BLaER1 (cell line): Measurements from ENCODE around the gene PPP1R14B.

Experiments used
- H3K27ac ChIP-seq: shearing (Covaris generic); formaldehyde crosslinking; 2 replicates; pipeline ENCODE4 v1.8.1; 2022
- H3K27me3 ChIP-seq: shearing (Covaris generic); formaldehyde crosslinking; 2 replicates; pipeline ENCODE4 v1.8.1; 2022
- H3K36me3 ChIP-seq: shearing (Covaris generic); formaldehyde crosslinking; 2 replicates; pipeline ENCODE4 v1.8.1; 2022
- H3K4me1 ChIP-seq: shearing (Covaris generic); formaldehyde crosslinking; 2 replicates; pipeline ENCODE4 v1.8.1; 2022
- H3K4me2 ChIP-seq: shearing (Covaris generic); formaldehyde crosslinking; 2 replicates; pipeline ENCODE4 v1.8.1; 2022
- H3K4me3 ChIP-seq: shearing (Covaris generic); formaldehyde crosslinking; 2 replicates; pipeline ENCODE4 v1.8.1; 2022
- H3K9ac ChIP-seq: shearing (Covaris generic); formaldehyde crosslinking; 2 replicates; pipeline ENCODE4 v1.8.1; 2022
- H3K9me3 ChIP-seq: shearing (Covaris generic); formaldehyde crosslinking; 2 replicates; pipeline ENCODE4 v1.8.1; 2022
- H4K20me1 ChIP-seq: shearing (Covaris generic); formaldehyde crosslinking; 2 replicates; pipeline ENCODE4 v1.8.1; 2022
- Cebpa-rat ChIP-seq: shearing (Covaris generic); IDR thresholded peaks from 2 replicates; pipeline ENCODE4 v1.8.1; 2022

The PPP1R14B gene

GRCh38 chr11:64260147-64260708 is 13.5 kb upstream of the PPP1R14B start:
- Histone ChIP-seq H3K4me3 (no peak overlapping the region), H3K9me3 (no peaks in the 10 kb centered on the region), H3K9ac (no peak overlapping the region), H3K36me3 (peaks cover 92% of the 10 kb centered on the region), H3K4me2 (no peak overlapping the region), H3K27ac (no peak overlapping the region), H3K27me3 (no peaks in the 10 kb centered on the region), H4K20me1 (no peaks in the 10 kb centered on the region; the same call in 1 of the 2 replicates), H3K4me1 (peaks cover 26% of the 10 kb centered on the region)
- TF ChIP-seq Cebpa-rat = no peak

GRCh38 chr11:64259533-64260067 is 12.9 kb upstream of the PPP1R14B start:
- no peak for TF ChIP-seq Cebpa-rat
- no peak overlapping the region for H3K4me2 ChIP-seq
- H3K4me1 ChIP-seq = peaks cover 20% of the 10 kb centered on the region
- H3K27me3 ChIP-seq = no peaks in the 10 kb centered on the region
- H3K27ac ChIP-seq = no peak overlapping the region
- peaks cover 96% of the 10 kb centered on the region for H3K36me3 ChIP-seq
- H4K20me1 ChIP-seq = peaks cover 5% of the 10 kb centered on the region; the same call in 1 of the 2 replicates
- H3K9ac ChIP-seq = no peak overlapping the region
- no peaks in the 10 kb centered on the region for H3K9me3 ChIP-seq
- H3K4me3 ChIP-seq = no peak overlapping the region

GRCh38 chr11:64258946-64259532 is 12.3 kb upstream of the PPP1R14B start:
- Histone ChIP-seq H3K9me3 (no peaks in the 10 kb centered on the region), H3K9ac (no peak overlapping the region), H3K27ac (no peak overlapping the region), H3K36me3 (peaks cover 98% of the 10 kb centered on the region), H3K4me2 (no peak overlapping the region), H3K27me3 (no peaks in the 10 kb centered on the region), H4K20me1 (peaks cover 11% of the 10 kb centered on the region), H3K4me1 (peaks cover 19% of the 10 kb centered on the region), H3K4me3 (no peak overlapping the region)
- TF ChIP-seq Cebpa-rat = no peak

DNA sequence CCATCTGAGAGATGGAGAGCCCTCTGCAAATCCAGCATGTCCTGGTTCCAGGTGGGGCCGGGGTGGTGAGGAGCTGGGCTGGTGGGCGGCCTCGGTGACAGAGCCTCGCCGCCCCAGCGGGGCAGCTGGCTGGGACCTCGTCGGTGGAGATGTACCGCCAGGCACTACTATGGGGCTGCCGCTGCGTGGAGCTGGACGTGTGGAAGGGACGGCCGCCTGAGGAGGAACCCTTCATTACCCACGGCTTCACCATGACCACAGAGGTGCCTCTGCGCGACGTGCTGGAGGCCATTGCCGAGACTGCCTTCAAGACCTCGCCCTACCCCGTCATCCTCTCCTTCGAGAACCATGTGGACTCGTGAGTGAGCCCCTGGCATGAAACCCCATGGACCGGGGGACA is 11.6 kb upstream of the PPP1R14B start:
- Histone ChIP-seq H3K4me2 (no peak overlapping the region), H3K4me1 (peaks cover 19% of the 10 kb centered on the region), H4K20me1 (peaks cover 18% of the 10 kb centered on the region), H3K36me3 (peaks cover 92% of the 10 kb centered on the region), H3K9ac (no peak overlapping the region), H3K27me3 (no peaks in the 10 kb centered on the region), H3K9me3 (no peaks in the 10 kb centered on the region), H3K27ac (no peak overlapping the region), H3K4me3 (no peak overlapping the region)
- no peak for TF ChIP-seq Cebpa-rat

- no peak overlapping the region for H3K4me2 ChIP-seq
- H3K4me3 ChIP-seq = no peak overlapping the region
- H3K9ac ChIP-seq = no peak overlapping the region
- H3K27me3 ChIP-seq = no peaks in the 10 kb centered on the region
- no peak for TF ChIP-seq Cebpa-rat
- no peaks in the 10 kb centered on the region for H3K9me3 ChIP-seq
- H3K4me1 ChIP-seq = peaks cover 28% of the 10 kb centered on the region
- H4K20me1 ChIP-seq = peaks cover 33% of the 10 kb centered on the region
- no peak overlapping the region for H3K27ac ChIP-seq
- H3K36me3 ChIP-seq = peaks cover 71% of the 10 kb centered on the region
These were observed 9.6 kb upstream of the PPP1R14B start for GRCh38 chr11:64256300-64256699.

- Histone ChIP-seq H3K4me2 (no peak overlapping the region), H3K9ac (no peak overlapping the region), H3K27me3 (no peaks in the 10 kb centered on the region), H3K4me1 (peaks cover 35% of the 10 kb centered on the region), H3K36me3 (peaks cover 65% of the 10 kb centered on the region), H3K9me3 (no peaks in the 10 kb centered on the region), H3K27ac (no peak overlapping the region), H3K4me3 (no peak overlapping the region), H4K20me1 (peaks cover 33% of the 10 kb centered on the region)
- TF ChIP-seq Cebpa-rat = no peak
These were observed 8.7 kb upstream of the PPP1R14B start for GRCh38 chr11:64255135-64256128.

- peak overlapping the region; percentile 86; the same call in 1 of the 2 replicates for H3K9ac ChIP-seq
- no peaks in the 10 kb centered on the region for H3K27me3 ChIP-seq
- peaks cover 54% of the 10 kb centered on the region for H3K36me3 ChIP-seq
- no peak for TF ChIP-seq Cebpa-rat
- peak overlapping the region; percentile 45; the same call in 1 of the 2 replicates for H3K27ac ChIP-seq
- H3K4me2 ChIP-seq = peak overlapping the region; percentile 97
- no peak overlapping the region for H3K4me3 ChIP-seq
- H4K20me1 ChIP-seq = peaks cover 33% of the 10 kb centered on the region
- peaks cover 46% of the 10 kb centered on the region for H3K4me1 ChIP-seq
- no peaks in the 10 kb centered on the region for H3K9me3 ChIP-seq
These were observed 7.6 kb upstream of the PPP1R14B start for GRCh38 chr11:64254326-64254725.

DNA sequence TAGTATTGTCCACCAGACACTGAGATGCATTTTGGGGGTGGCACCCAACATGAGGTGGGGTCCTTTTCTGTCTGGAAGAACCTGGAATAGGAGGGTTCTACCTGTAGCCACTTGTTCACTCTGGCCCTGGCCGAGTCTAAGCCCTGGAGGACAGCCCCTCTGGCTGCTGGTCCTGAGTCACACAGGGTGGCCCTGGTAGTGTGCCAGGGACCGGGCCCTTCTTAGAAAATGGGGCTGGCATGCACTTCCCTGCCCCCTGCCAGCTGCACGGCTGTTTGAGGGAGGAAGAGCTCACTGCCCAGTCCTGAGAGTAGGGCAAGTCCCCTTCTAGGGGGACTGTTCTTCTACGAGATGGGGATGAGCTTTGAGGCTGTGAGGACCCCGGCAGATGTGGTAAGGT is 6.7 kb upstream of the PPP1R14B start:
- peak overlapping the region; percentile 97 for H3K4me2 ChIP-seq
- peak overlapping the region; percentile 92; the same call in 1 of the 2 replicates for H3K4me3 ChIP-seq
- H3K27ac ChIP-seq = peak overlapping the region; percentile 45
- no peak for TF ChIP-seq Cebpa-rat
- peaks cover 33% of the 10 kb centered on the region for H4K20me1 ChIP-seq
- no peaks in the 10 kb centered on the region for H3K27me3 ChIP-seq
- peak overlapping the region; percentile 86; the same call in 1 of the 2 replicates for H3K9ac ChIP-seq
- peaks cover 54% of the 10 kb centered on the region for H3K4me1 ChIP-seq
- peaks cover 45% of the 10 kb centered on the region for H3K36me3 ChIP-seq
- no peaks in the 10 kb centered on the region for H3K9me3 ChIP-seq

- Histone ChIP-seq H3K36me3 (peaks cover 41% of the 10 kb centered on the region), H3K9me3 (no peaks in the 10 kb centered on the region), H3K27me3 (no peaks in the 10 kb centered on the region), H3K4me1 (peaks cover 58% of the 10 kb centered on the region), H3K27ac (no peak overlapping the region), H4K20me1 (peaks cover 33% of the 10 kb centered on the region), H3K9ac (peak overlapping the region; percentile 86; the same call in 1 of the 2 replicates), H3K4me2 (peak overlapping the region; percentile 97), H3K4me3 (peak overlapping the region; percentile 92)
- TF ChIP-seq Cebpa-rat = no peak
These were observed 6.3 kb upstream of the PPP1R14B start for GRCh38 chr11:64253043-64253442.
